Fibroblast of lung (primary cell): Measurements from ENCODE around the gene KASH5. TPM values are rescaled to one million over a fixed set of nuclear protein-coding genes. Genes with fewer than 3 reads are reported as not detected.

Source experiments
- DNase-seq, 2 donors: peaks; one replicate each; pipeline versions ENCODE4 v3.0.0 to v3.0.0-alpha.2; 2010; ENCODE audit warnings: low read depth in 2 of 2
- H2AFZ ChIP-seq: 2 replicates; pipeline ENCODE4 v1.5.1; 2012; ENCODE audit warnings: low read length, control low read depth, inconsistent platforms
- H3K27ac ChIP-seq: 2 replicates; pipeline ENCODE4 v1.5.1; 2011; ENCODE audit warnings: low read length, control low read depth; ENCODE audit not compliant: insufficient read depth
- H3K27me3 ChIP-seq: 2 replicates; pipeline ENCODE4 v1.5.1; 2011; ENCODE audit warnings: mild to moderate bottlenecking, low read length; ENCODE audit not compliant: control insufficient read depth, insufficient read depth
- H3K36me3 ChIP-seq: 2 replicates; pipeline ENCODE4 v1.5.1; 2011; ENCODE audit warnings: low read length; ENCODE audit not compliant: control insufficient read depth, insufficient read depth
- H3K4me1 ChIP-seq: 2 replicates; pipeline ENCODE4 v1.5.1; 2011; ENCODE audit warnings: low read length; ENCODE audit not compliant: control insufficient read depth, insufficient read depth; ENCODE audit errors: extremely low read depth
- H3K4me2 ChIP-seq: 2 replicates; pipeline ENCODE4 v1.5.1; 2011; ENCODE audit warnings: low read length, control low read depth; ENCODE audit not compliant: insufficient read depth; ENCODE audit errors: extremely low read depth
- H3K4me3 ChIP-seq, 4 experiments: fragments of 200-600 bp in 1 of 4; sonication (generic) in 1 of 4; replicated peaks in 1 of 4; 2 replicates each; pipeline ENCODE4 v1.5.1; 2011 to 2016; ENCODE audit warnings: low read length in 4 of 4, low read depth in 3 of 4, mild to moderate bottlenecking in 3 of 4, control low read depth in 2 of 4, inconsistent platforms in 1 of 4, mixed read lengths in 1 of 4; ENCODE audit not compliant: insufficient read depth in 1 of 4; ENCODE audit errors: control extremely low read depth in 1 of 4
- H3K79me2 ChIP-seq: 2 replicates; pipeline ENCODE4 v1.5.1; 2012; ENCODE audit warnings: mild to moderate bottlenecking, low read length, inconsistent platforms; ENCODE audit not compliant: control insufficient read depth, insufficient read depth
- H3K9ac ChIP-seq: 2 replicates; pipeline ENCODE4 v1.5.1; 2011; ENCODE audit warnings: mild to moderate bottlenecking, low read length, control low read depth; ENCODE audit not compliant: insufficient read depth
- H3K9me3 ChIP-seq: 2 replicates; pipeline ENCODE4 v1.5.1; 2012; ENCODE audit warnings: low read depth, low read length; ENCODE audit not compliant: control insufficient read depth, insufficient read depth
- H4K20me1 ChIP-seq: 2 replicates; pipeline ENCODE4 v1.5.1; 2011; ENCODE audit warnings: low read length; ENCODE audit not compliant: control insufficient read depth, insufficient read depth; ENCODE audit errors: extremely low read depth
- CTCF ChIP-seq, 2 donors: IDR thresholded peaks in 1 of 2; conservative IDR thresholded peaks in 1 of 2; 1 replicate in 1 of 2; 2 replicates in 1 of 2; pipeline ENCODE4 v1.5.1; 2011 to 2012; ENCODE audit warnings: low read length in 2 of 2, control low read depth in 1 of 2, inconsistent platforms in 1 of 2, low read depth in 1 of 2, mild to moderate bottlenecking in 1 of 2
- EZH2 ChIP-seq: IDR thresholded peaks from 2 replicates; pipeline ENCODE4 v1.5.1; 2012; ENCODE audit warnings: low read length, control low read depth, mild to moderate bottlenecking; ENCODE audit errors: missing control alignments
- polyA plus RNA-seq, 2 donors: library from polyadenylated mRNA; depleted of rRNA in 1 of 2; stranded (reverse) in 1 of 2; unstranded in 1 of 2; fragments of >200 nt; gene quantifications; 2 replicates each; pipeline ENCODE4 v1.2.1, GENCODE V29; 2011 to 2012; ENCODE audit warnings: missing spikeins in 1 of 2
- total RNA-seq: library from RNA; depleted of rRNA; stranded (reverse); fragments of >200 nt; gene quantifications from 2 replicates; pipeline ENCODE4 v1.2.1, GENCODE V29; 2014

Gene KASH5
- total and polyA plus RNA-seq, 2 donors (not counting 1 experiment from before 2014, with no cell fraction given), result not detected

DNA sequence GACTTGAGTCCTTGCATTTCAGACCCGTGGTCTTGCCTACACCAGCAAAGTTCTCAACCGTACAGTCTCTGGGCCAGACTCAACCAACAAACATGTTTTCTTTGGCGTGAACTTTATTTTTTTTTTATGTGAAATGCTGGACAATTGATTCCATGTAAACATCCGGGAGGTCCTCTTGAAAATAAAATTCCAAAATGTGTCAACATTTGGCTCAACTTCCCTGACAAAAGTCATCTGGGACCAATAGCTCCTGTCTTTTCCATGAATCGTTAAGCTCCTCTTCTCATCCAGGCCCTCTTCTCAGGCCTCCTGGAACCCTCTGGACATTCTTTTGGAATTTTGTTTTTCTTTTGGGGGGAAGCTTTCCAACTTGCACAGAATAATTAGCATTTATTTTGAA, 67.7 kb downstream of the KASH5 start:
- no peak for DNase-seq
- H3K27me3 ChIP-seq, result no peaks in the 10 kb centered on the region
- no peak overlapping the region for H3K9ac ChIP-seq
- H3K79me2 ChIP-seq, result peaks cover 5% of the 10 kb centered on the region
- H2AFZ ChIP-seq, result no peak overlapping the region
- no peak overlapping the region for H3K4me2 ChIP-seq
- no peaks in the 10 kb centered on the region for H3K36me3 ChIP-seq
- H4K20me1 ChIP-seq, result no peaks in the 10 kb centered on the region
- no peaks in the 10 kb centered on the region for H3K9me3 ChIP-seq
- H3K27ac ChIP-seq, result peak overlapping the region; percentile 31
- peaks cover under 1% of the 10 kb centered on the region for H3K4me1 ChIP-seq
- H3K4me3 ChIP-seq, result no peak overlapping the region
- TF ChIP-seq EZH2, result no peak
- TF ChIP-seq CTCF (conservative IDR thresholded peaks at IDR 0.05 in 1 of 2, IDR thresholded peaks at IDR 0.05 in 1 of 2; ENCODE audit: low read depth in 1 of 2, low read length in 2 of 2), result no peak

DNA sequence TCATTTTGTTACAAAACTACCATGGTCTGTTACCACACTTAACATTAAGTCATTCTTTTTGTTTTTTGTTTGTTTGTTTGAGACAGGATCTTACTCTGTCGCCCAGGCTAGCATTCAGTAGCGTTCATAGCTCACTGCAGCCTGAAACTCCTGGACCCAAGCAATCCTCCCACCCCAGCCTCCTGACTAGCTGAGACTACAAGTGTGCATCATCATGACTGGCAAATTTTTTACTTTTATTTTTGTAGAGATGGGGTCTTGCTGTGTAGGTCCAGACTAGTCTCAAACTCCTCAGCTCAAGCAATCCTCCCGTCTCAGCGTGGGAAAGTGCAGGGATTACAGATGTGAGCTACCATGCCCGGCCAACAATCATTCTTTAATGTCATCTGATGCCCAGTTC, 68.3 kb downstream of the KASH5 start:
- no peak for TF ChIP-seq CTCF (conservative IDR thresholded peaks at IDR 0.05 in 1 of 2, IDR thresholded peaks at IDR 0.05 in 1 of 2; ENCODE audit: low read depth in 1 of 2, low read length in 2 of 2)
- no peak for TF ChIP-seq EZH2

DNA sequence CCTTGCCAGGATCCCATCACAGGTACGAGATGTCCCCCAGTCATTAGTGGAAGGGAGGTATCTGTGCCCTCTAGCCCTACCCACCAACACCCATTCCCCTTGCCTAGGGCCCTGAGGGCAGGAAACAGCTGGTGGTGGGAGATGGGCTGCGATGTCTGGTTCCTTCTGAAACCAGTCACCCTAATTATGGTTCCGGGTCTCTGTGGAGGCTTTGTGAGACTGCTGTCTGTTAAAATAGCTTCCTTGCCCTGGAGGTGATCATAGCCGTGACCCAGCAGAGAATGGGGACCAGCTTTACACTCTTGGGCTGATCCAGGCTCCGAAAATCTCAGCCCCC, 70.5 kb downstream of the KASH5 start:
- H3K4me1 ChIP-seq, result no peaks in the 10 kb centered on the region
- no peak overlapping the region for H3K9ac ChIP-seq
- H3K4me3 ChIP-seq, result no peak overlapping the region
- no peaks in the 10 kb centered on the region for H3K9me3 ChIP-seq
- no peaks in the 10 kb centered on the region for H3K27me3 ChIP-seq
- TF ChIP-seq CTCF (conservative IDR thresholded peaks at IDR 0.05 in 1 of 2, IDR thresholded peaks at IDR 0.05 in 1 of 2; ENCODE audit: low read depth in 1 of 2, low read length in 2 of 2), result no peak
- TF ChIP-seq EZH2, result no peak
- no peaks in the 10 kb centered on the region for H3K79me2 ChIP-seq
- no peaks in the 10 kb centered on the region for H3K36me3 ChIP-seq
- H3K27ac ChIP-seq, result peak overlapping the region; percentile 28
- no peak for DNase-seq
- no peak overlapping the region for H2AFZ ChIP-seq
- H3K4me2 ChIP-seq, result no peak overlapping the region
- H4K20me1 ChIP-seq, result no peaks in the 10 kb centered on the region

More for the DNA sequence above, 68.3 kb downstream of the KASH5 start:
- Histone ChIP-seq H3K27me3 (no peaks in the 10 kb centered on the region), H3K4me2 (no peak overlapping the region), H3K79me2 (peaks cover 2% of the 10 kb centered on the region), H2AFZ (no peak overlapping the region), H3K9ac (no peak overlapping the region), H3K9me3 (no peaks in the 10 kb centered on the region), H3K36me3 (no peaks in the 10 kb centered on the region), H3K4me1 (no peaks in the 10 kb centered on the region), H3K27ac (no peak overlapping the region), H3K4me3 (no peak overlapping the region), H4K20me1 (no peaks in the 10 kb centered on the region)
- DNase-seq, result no peak
